ENCODE results near the gene PDE8B.

Gene PDE8B

GRCh38 chr5:77298146-77298545, 87.7 kb downstream of the PDE8B start:
- Histone ChIP-seq H3K36me3 (ENCODE audit: insufficient read depth, insufficient read length, low read length) (no peaks in the 10 kb centered on the region), H3K9ac (ENCODE audit: insufficient read length, low read depth) (no peak overlapping the region), H3K4me3 (ENCODE audit: insufficient read length, low read depth) (no peak overlapping the region), H3K27me3 (ENCODE audit: insufficient read depth, insufficient read length) (no peaks in the 10 kb centered on the region), H3K4me1 (ENCODE audit: insufficient read depth, insufficient read length) (no peaks in the 10 kb centered on the region), H3K9me3 (ENCODE audit: insufficient read depth, low read length) (no peaks in the 10 kb centered on the region)
- no peak for DNase-seq (ENCODE audit: low read depth, low spot score)
- TF ChIP-seq ZNF274 (IDR thresholded peaks at IDR 0.05; ENCODE audit: low read depth, low read length) = no peak
- TF ChIP-seq YY1 (IDR thresholded peaks at IDR 0.05; ENCODE audit: insufficient read depth, insufficient read length) = no peak
- TF ChIP-seq SUZ12 (IDR thresholded peaks at IDR 0.05; ENCODE audit: extremely low read depth, insufficient read depth, insufficient read length) = no peak

- H3K4me1 ChIP-seq (ENCODE audit: insufficient read depth, insufficient read length) = no peaks in the 10 kb centered on the region
- no peak overlapping the region for H3K4me3 ChIP-seq (ENCODE audit: insufficient read length, low read depth)
- H3K9ac ChIP-seq (ENCODE audit: insufficient read length, low read depth) = no peak overlapping the region
- no peaks in the 10 kb centered on the region for H3K36me3 ChIP-seq (ENCODE audit: insufficient read depth, insufficient read length, low read length)
- H3K27me3 ChIP-seq (ENCODE audit: insufficient read depth, insufficient read length) = no peaks in the 10 kb centered on the region
- no peaks in the 10 kb centered on the region for H3K9me3 ChIP-seq (ENCODE audit: insufficient read depth, low read length)
- DNase-seq (ENCODE audit: low read depth, low spot score) = no peak
- TF ChIP-seq SUZ12 (IDR thresholded peaks at IDR 0.05; ENCODE audit: extremely low read depth, insufficient read depth, insufficient read length) = no peak
- no peak for TF ChIP-seq YY1 (IDR thresholded peaks at IDR 0.05; ENCODE audit: insufficient read depth, insufficient read length)
- TF ChIP-seq ZNF274 (IDR thresholded peaks at IDR 0.05; ENCODE audit: low read depth, low read length) = no peak
Observed at GRCh38 chr5:77300451-77300850, 90.0 kb downstream of the PDE8B start.

DNA sequence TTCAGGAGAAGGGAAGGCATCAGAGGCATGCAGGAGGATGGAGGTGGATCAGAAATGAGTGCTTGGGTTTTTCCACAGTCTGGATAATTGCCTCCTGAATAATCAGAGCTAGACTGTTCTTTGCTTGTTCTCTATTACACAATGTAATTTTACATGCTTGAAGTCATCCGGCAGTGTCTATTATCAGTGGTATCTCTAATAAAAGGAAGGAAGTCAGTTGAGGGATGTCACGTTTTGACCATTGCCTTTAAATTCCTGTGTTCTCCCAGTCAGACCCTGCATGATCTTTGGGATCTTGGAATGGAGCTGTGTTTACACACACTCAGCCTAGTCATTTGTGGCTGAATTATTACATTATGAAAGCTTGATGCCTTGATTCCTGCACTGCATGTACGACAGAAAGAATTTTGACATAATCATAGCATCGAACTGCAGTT, 91.0 kb downstream of the PDE8B start:
- Histone ChIP-seq H3K36me3 (ENCODE audit: insufficient read depth, insufficient read length, low read length) (no peaks in the 10 kb centered on the region), H3K4me3 (ENCODE audit: insufficient read length, low read depth) (no peak overlapping the region), H3K9ac (ENCODE audit: insufficient read length, low read depth) (no peak overlapping the region), H3K27me3 (ENCODE audit: insufficient read depth, insufficient read length) (no peaks in the 10 kb centered on the region), H3K9me3 (ENCODE audit: insufficient read depth, low read length) (no peaks in the 10 kb centered on the region), H3K4me1 (ENCODE audit: insufficient read depth, insufficient read length) (no peaks in the 10 kb centered on the region)
- TF ChIP-seq YY1 (IDR thresholded peaks at IDR 0.05; ENCODE audit: insufficient read depth, insufficient read length) (no peak), ZNF274 (IDR thresholded peaks at IDR 0.05; ENCODE audit: low read depth, low read length) (no peak), SUZ12 (IDR thresholded peaks at IDR 0.05; ENCODE audit: extremely low read depth, insufficient read depth, insufficient read length) (no peak)
- no peak for DNase-seq (ENCODE audit: low read depth, low spot score)

- Histone ChIP-seq H3K9ac (ENCODE audit: insufficient read length, low read depth) (no peak overlapping the region), H3K4me1 (ENCODE audit: insufficient read depth, insufficient read length) (no peaks in the 10 kb centered on the region), H3K27me3 (ENCODE audit: insufficient read depth, insufficient read length) (no peaks in the 10 kb centered on the region), H3K9me3 (ENCODE audit: insufficient read depth, low read length) (no peaks in the 10 kb centered on the region), H3K36me3 (ENCODE audit: insufficient read depth, insufficient read length, low read length) (no peaks in the 10 kb centered on the region), H3K4me3 (ENCODE audit: insufficient read length, low read depth) (no peak overlapping the region)
- no peak for DNase-seq (ENCODE audit: low read depth, low spot score)
- no peak for TF ChIP-seq ZNF274 (IDR thresholded peaks at IDR 0.05; ENCODE audit: low read depth, low read length)
- no peak for TF ChIP-seq YY1 (IDR thresholded peaks at IDR 0.05; ENCODE audit: insufficient read depth, insufficient read length)
- no peak for TF ChIP-seq SUZ12 (IDR thresholded peaks at IDR 0.05; ENCODE audit: extremely low read depth, insufficient read depth, insufficient read length)
Observed at GRCh38 chr5:77302247-77302646, 91.8 kb downstream of the PDE8B start.

DNA sequence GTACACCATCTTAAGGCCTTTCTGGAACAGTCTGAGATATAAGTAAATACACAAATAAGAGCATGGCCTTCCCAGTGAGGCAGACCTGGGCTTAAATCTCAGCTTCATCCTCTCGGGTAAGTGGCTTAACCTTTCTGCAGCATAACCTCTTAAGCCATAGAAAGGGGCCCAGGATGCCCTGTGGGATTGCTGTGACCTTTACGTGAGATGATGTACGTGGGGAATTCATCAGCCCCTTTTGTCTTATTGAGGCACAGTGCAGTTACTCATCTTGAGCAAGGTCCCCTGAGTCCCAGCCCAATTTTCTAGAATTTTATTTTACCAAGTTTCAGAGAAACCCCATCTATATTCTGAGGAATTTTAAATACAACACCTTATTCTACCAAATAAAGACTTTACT, 92.2 kb downstream of the PDE8B start:
- TF ChIP-seq YY1 (IDR thresholded peaks at IDR 0.05; ENCODE audit: insufficient read depth, insufficient read length) = no peak
- TF ChIP-seq ZNF274 (IDR thresholded peaks at IDR 0.05; ENCODE audit: low read depth, low read length) = no peak
- TF ChIP-seq SUZ12 (IDR thresholded peaks at IDR 0.05; ENCODE audit: extremely low read depth, insufficient read depth, insufficient read length) = no peak
- H3K4me3 ChIP-seq (ENCODE audit: insufficient read length, low read depth) = no peak overlapping the region
- H3K9ac ChIP-seq (ENCODE audit: insufficient read length, low read depth) = no peak overlapping the region
- DNase-seq (ENCODE audit: low read depth, low spot score) = no peak
- no peaks in the 10 kb centered on the region for H3K9me3 ChIP-seq (ENCODE audit: insufficient read depth, low read length)
- H3K36me3 ChIP-seq (ENCODE audit: insufficient read depth, insufficient read length, low read length) = no peaks in the 10 kb centered on the region
- no peaks in the 10 kb centered on the region for H3K4me1 ChIP-seq (ENCODE audit: insufficient read depth, insufficient read length)
- H3K27me3 ChIP-seq (ENCODE audit: insufficient read depth, insufficient read length) = no peaks in the 10 kb centered on the region

DNA sequence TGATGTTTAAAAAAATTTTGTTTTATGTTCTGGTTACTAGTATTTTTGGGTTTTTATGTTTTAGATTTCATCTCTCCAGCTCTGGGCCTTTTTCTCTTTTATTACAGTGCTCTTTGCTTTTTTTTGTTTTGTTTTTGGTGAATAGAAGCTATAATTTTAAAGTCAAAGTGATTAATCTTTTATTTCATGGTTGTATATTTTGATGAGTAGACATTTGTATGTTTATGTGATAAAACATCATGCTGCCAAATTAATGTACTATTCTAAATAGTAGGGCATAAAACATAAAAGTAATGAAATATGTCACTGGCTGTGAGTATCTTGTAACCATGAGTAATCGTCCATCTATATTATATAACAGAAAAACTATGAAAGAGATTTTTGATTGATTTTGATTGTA, 93.9 kb downstream of the PDE8B start:
- TF ChIP-seq ZNF274 (IDR thresholded peaks at IDR 0.05; ENCODE audit: low read depth, low read length) (no peak), SUZ12 (IDR thresholded peaks at IDR 0.05; ENCODE audit: extremely low read depth, insufficient read depth, insufficient read length) (no peak), YY1 (IDR thresholded peaks at IDR 0.05; ENCODE audit: insufficient read depth, insufficient read length) (no peak)
- H3K4me1 ChIP-seq (ENCODE audit: insufficient read depth, insufficient read length) = no peaks in the 10 kb centered on the region
- H3K4me3 ChIP-seq (ENCODE audit: insufficient read length, low read depth) = no peak overlapping the region
- H3K36me3 ChIP-seq (ENCODE audit: insufficient read depth, insufficient read length, low read length) = no peaks in the 10 kb centered on the region
- no peaks in the 10 kb centered on the region for H3K27me3 ChIP-seq (ENCODE audit: insufficient read depth, insufficient read length)
- no peak overlapping the region for H3K9ac ChIP-seq (ENCODE audit: insufficient read length, low read depth)
- H3K9me3 ChIP-seq (ENCODE audit: insufficient read depth, low read length) = no peaks in the 10 kb centered on the region
- no peak for DNase-seq (ENCODE audit: low read depth, low spot score)

GRCh38 chr5:77305222-77305846, 94.9 kb downstream of the PDE8B start:
- Histone ChIP-seq H3K4me3 (ENCODE audit: insufficient read length, low read depth) (no peak overlapping the region), H3K9me3 (ENCODE audit: insufficient read depth, low read length) (no peaks in the 10 kb centered on the region), H3K27me3 (ENCODE audit: insufficient read depth, insufficient read length) (no peaks in the 10 kb centered on the region), H3K9ac (ENCODE audit: insufficient read length, low read depth) (no peak overlapping the region), H3K36me3 (ENCODE audit: insufficient read depth, insufficient read length, low read length) (no peaks in the 10 kb centered on the region), H3K4me1 (ENCODE audit: insufficient read depth, insufficient read length) (no peaks in the 10 kb centered on the region)
- DNase-seq (ENCODE audit: low read depth, low spot score) = no peak
- TF ChIP-seq YY1 (IDR thresholded peaks at IDR 0.05; ENCODE audit: insufficient read depth, insufficient read length) (no peak), ZNF274 (IDR thresholded peaks at IDR 0.05; ENCODE audit: low read depth, low read length) (no peak), SUZ12 (IDR thresholded peaks at IDR 0.05; ENCODE audit: extremely low read depth, insufficient read depth, insufficient read length) (no peak)

Measured in NT2/D1 (cell line).